Small intestine (tissue), 7 donors: ENCODE data around the gene BET1. TPM values are rescaled to one million over a fixed set of nuclear protein-coding genes. Genes with fewer than 3 reads are reported as not detected.
A peak's percentile ranks its signal among the peaks of the same experiment; 100 is the strongest.

Experiments
- DNase-seq, 2 donors: peaks; one replicate each; pipeline versions ENCODE4 v3.0.0 to v3.0.0-alpha.2; 2013
- FAIRE-seq: peaks from 2 replicates; lab custom pipeline; 2012; peaks lifted over from hg19 to GRCh38; lab: Jason Lieb, UNC
- H3K27ac ChIP-seq, 3 donors: one replicate each; pipeline ENCODE4 v1.5.1; 2013; ENCODE audit warnings: low read length in 2 of 3, mild to moderate bottlenecking in 2 of 3, control low read depth in 1 of 3, inconsistent platforms in 1 of 3, low read depth in 1 of 3, moderate library complexity in 1 of 3
- H3K27me3 ChIP-seq, 3 donors: one replicate each; pipeline ENCODE4 v1.6.1; 2013; ENCODE audit warnings: low read length in 3 of 3, inconsistent platforms in 1 of 3; ENCODE audit not compliant: control insufficient read depth in 3 of 3, insufficient read depth in 3 of 3
- H3K36me3 ChIP-seq, 3 donors: one replicate each; pipeline ENCODE4 v1.6.1; 2013; ENCODE audit warnings: low read length in 3 of 3, inconsistent platforms in 1 of 3, low read depth in 1 of 3, mild to moderate bottlenecking in 1 of 3, moderate library complexity in 1 of 3; ENCODE audit not compliant: control insufficient read depth in 3 of 3, insufficient read depth in 2 of 3
- H3K4me1 ChIP-seq, 3 donors: one replicate each; pipeline ENCODE4 v1.6.1; 2013; ENCODE audit warnings: low read length in 2 of 3, inconsistent platforms in 1 of 3, low read depth in 1 of 3, mild to moderate bottlenecking in 1 of 3, moderate library complexity in 1 of 3; ENCODE audit not compliant: control insufficient read depth in 3 of 3, insufficient read depth in 2 of 3
- H3K4me3 ChIP-seq, 3 donors: one replicate each; pipeline ENCODE4 v1.5.1; 2013; ENCODE audit warnings: low read length in 3 of 3, control low read depth in 1 of 3, inconsistent platforms in 1 of 3, low read depth in 1 of 3, mild to moderate bottlenecking in 1 of 3, moderate library complexity in 1 of 3
- H3K9me3 ChIP-seq, 2 donors: one replicate each; pipeline ENCODE4 v1.6.1; 2013; ENCODE audit warnings: low read depth in 1 of 2, low read length in 1 of 2; ENCODE audit not compliant: control insufficient read depth in 2 of 2, insufficient read depth in 1 of 2
- whole genome bisulfite sequencing, 3 donors: extraction: QIAGEN DNeasy Blood & Tissue Kit; methylation state at CpG; one replicate each; pipeline ENCODE4 v1.1.7; 2013; 5-methylcytosine and 5-hydroxymethylcytosine counted together
- polyA plus RNA-seq, 4 donors: library from polyadenylated mRNA; stranded (reverse) in 3 of 4; unstranded in 1 of 4; fragments of 200-250 nt in 3 of 4; fragments of 120-200 nt in 1 of 4; gene quantifications; one replicate each; pipeline versions ENCODE4 v1.2.1 to v1.2.3, GENCODE V29; 2013
- donor health status: healthy with polysubstance abuse.
- donor health status: control.
- donor health status: control.
- donor health status: Bipolar disorder and iron deficiency.
- donor health status: healthy.

BET1 gene
- polyA plus RNA-seq, 4 donors: 22.4 to 78.5 (median 47.2) TPM

- peaks cover 0 to 3% (median 0%) of the 10 kb centered on the region in 3 donors for H3K4me1 ChIP-seq
- no peaks in the 10 kb centered on the region for H3K36me3 ChIP-seq
- FAIRE-seq: no peak
- WGBS, 3 donors: 64 to 70% (median 70%) methylated on average over 2 of the region's 2 CpGs
- no peak overlapping the region for H3K4me3 ChIP-seq
- H3K27ac ChIP-seq: no peak overlapping the region
- H3K27me3 ChIP-seq: peaks cover 0 to 2% (median 0%) of the 10 kb centered on the region in 3 donors
- no peak for DNase-seq
- no peaks in the 10 kb centered on the region for H3K9me3 ChIP-seq
Observed at GRCh38 chr7:94008537-94008936, 4.4 kb upstream of the BET1 start.

GRCh38 chr7:94005753-94006152 is 1.6 kb upstream of the BET1 start:
- Histone ChIP-seq H3K4me1 (peaks cover 0 to 9% (median 2%) of the 10 kb centered on the region in 3 donors), H3K4me3 (no peak overlapping the region), H3K27ac (no peak overlapping the region), H3K27me3 (peaks cover 0 to 2% (median 0%) of the 10 kb centered on the region in 3 donors), H3K9me3 (no peaks in the 10 kb centered on the region), H3K36me3 (no peaks in the 10 kb centered on the region)
- DNase-seq (no peak), FAIRE-seq (no peak)
- WGBS, 3 donors: 75 to 87% (median 79%) methylated on average over 3 of the region's 3 CpGs

DNA sequence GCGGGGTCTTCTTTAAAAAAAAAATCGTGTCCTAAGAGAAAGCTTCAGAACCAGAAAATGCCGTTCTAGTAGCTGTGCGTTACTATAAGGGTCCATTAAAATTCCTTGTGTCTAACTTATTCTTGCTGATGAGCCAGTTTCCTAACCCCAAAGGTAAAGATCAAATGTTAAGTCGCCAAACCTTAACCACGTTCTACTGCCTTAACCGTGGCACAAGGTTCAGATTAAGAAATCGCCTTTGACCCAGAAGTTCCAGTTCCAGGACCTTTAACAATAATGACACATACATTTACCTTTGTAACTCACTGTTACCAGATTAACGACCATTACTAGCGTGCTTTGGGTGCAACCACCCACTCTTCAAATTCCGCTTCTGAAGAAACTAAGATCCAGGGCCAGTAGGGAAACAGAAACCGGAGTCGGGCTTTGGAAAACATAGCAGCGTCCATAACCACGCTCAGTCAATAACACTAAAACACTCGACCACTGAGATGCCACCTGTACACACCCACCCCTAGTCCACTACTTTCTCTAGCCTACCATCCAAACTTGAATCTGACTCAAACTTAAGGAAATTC is 620 bp downstream of the BET1 start:
- Histone ChIP-seq H3K27me3 (peaks cover 0 to 2% (median 0%) of the 10 kb centered on the region in 3 donors), H3K27ac (peak overlapping the region; percentile 95 to 98 (median 95)), H3K9me3 (no peaks in the 10 kb centered on the region), H3K4me1 (peaks cover 0 to 9% (median 2%) of the 10 kb centered on the region in 3 donors), H3K36me3 (peaks cover 0 to 2% (median under 1%) of the 10 kb centered on the region in 3 donors), H3K4me3 (peak overlapping the region; percentile 72 to 98 (median 97))
- 2 to 6% (median 6%) methylated on average over 16 of the region's 16 CpGs for WGBS, 3 donors
- FAIRE-seq (no peak), DNase-seq (peak; percentile 78 to 84)

DNA sequence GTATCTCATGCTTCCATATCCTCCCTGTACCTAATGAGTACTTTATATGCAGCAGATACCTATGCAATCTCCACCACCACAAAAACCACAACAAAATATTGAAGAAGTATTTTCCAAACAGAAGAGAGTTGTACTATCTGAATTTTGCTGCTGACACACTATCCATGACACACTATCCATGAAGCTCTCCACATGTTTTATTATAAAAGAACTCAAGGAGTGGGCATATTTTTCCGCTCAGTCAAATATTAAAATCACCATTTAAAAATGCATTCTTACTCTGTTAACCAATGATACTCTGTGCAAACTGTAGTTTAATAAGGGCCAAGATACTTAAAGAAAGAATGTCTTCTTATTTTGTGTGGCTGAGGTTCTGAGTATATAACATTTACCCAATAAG is 2.8 kb downstream of the BET1 start:
- 97 to 98% (median 97%) methylated on average over 1 of the region's 1 CpG for WGBS, 3 donors
- H3K4me3 ChIP-seq: no peak overlapping the region
- H3K36me3 ChIP-seq: peaks cover 0 to 6% (median 4%) of the 10 kb centered on the region in 3 donors
- no peaks in the 10 kb centered on the region for H3K9me3 ChIP-seq
- no peak overlapping the region for H3K27ac ChIP-seq
- FAIRE-seq (no peak), DNase-seq (no peak)
- peaks cover 0 to 9% (median 2%) of the 10 kb centered on the region in 3 donors for H3K4me1 ChIP-seq
- no peaks in the 10 kb centered on the region for H3K27me3 ChIP-seq

GRCh38 chr7:93997868-93998267 is 6.3 kb downstream of the BET1 start:
- peaks cover 0 to 5% (median 2%) of the 10 kb centered on the region in 3 donors for H3K4me1 ChIP-seq
- DNase-seq (no peak), FAIRE-seq (no peak)
- peaks cover 0 to 10% (median 8%) of the 10 kb centered on the region in 3 donors for H3K36me3 ChIP-seq
- H3K27me3 ChIP-seq: no peaks in the 10 kb centered on the region
- no peak overlapping the region for H3K4me3 ChIP-seq
- no peak overlapping the region for H3K27ac ChIP-seq
- WGBS, 3 donors: 94 to 95% (median 94%) methylated on average over 3 of the region's 3 CpGs
- H3K9me3 ChIP-seq: no peaks in the 10 kb centered on the region

DNA sequence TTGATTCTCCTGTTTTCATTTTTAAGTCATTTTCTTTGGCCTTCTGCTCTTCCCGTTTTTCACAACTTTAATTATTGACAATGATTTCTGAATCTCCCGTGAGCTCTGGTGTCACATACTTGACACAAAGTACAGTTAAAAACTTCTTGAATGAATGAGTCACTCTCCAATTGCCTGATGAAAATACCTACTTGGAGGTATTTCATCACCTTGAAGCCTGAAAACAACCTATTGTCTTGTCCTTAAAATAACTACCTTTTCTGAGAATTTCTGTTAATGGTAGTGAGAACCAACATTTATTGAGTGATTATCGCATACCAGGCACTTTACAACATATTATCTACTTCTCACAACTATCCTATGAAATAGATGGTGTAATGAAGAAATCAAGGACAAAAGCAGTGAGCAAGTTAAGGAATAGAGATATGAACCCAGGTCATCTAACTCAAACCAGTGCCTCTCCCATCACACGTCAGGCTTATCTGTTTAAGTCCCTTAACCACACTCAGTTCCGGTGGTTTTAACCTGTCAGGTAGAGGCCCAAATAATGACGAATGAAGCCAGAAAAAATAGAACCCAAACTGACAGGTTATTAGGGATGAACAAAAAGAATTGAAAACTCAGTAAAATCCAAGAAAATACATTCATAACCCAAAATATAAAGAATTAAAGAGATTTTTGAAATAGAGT is 11.6 kb downstream of the BET1 start:
- H3K4me3 ChIP-seq: no peak overlapping the region
- H3K4me1 ChIP-seq: no peaks in the 10 kb centered on the region
- H3K27ac ChIP-seq: peak overlapping the region in 1 of 3 donors; percentile 12
- 83 to 87% (median 85%) methylated on average over 6 of the region's 6 CpGs for WGBS, 3 donors
- H3K27me3 ChIP-seq: no peaks in the 10 kb centered on the region
- DNase-seq (peak in 1 of 2 donors; percentile 33), FAIRE-seq (no peak)
- peaks cover 0 to 7% (median 7%) of the 10 kb centered on the region in 3 donors for H3K36me3 ChIP-seq
- H3K9me3 ChIP-seq: no peaks in the 10 kb centered on the region

GRCh38 chr7:93987297-93987696 is 16.9 kb downstream of the BET1 start:
- H3K27ac ChIP-seq: no peak overlapping the region
- H3K36me3 ChIP-seq: peaks cover 0 to 3% (median 3%) of the 10 kb centered on the region in 3 donors
- 91 to 94% (median 93%) methylated on average over 3 of the region's 3 CpGs for WGBS, 3 donors
- H3K9me3 ChIP-seq: no peaks in the 10 kb centered on the region
- H3K4me1 ChIP-seq: no peaks in the 10 kb centered on the region
- H3K27me3 ChIP-seq: no peaks in the 10 kb centered on the region
- FAIRE-seq (no peak), DNase-seq (no peak)
- no peak overlapping the region for H3K4me3 ChIP-seq

- Histone ChIP-seq H3K9me3 (no peaks in the 10 kb centered on the region), H3K4me3 (no peak overlapping the region), H3K27me3 (no peaks in the 10 kb centered on the region), H3K36me3 (no peaks in the 10 kb centered on the region), H3K4me1 (peaks cover 0 to 5% (median 0%) of the 10 kb centered on the region in 3 donors), H3K27ac (no peak overlapping the region)
- no peak for FAIRE-seq
- no peak for DNase-seq
- 58 to 79% (median 67%) methylated on average over 1 of the region's 1 CpG for WGBS, 3 donors
Observed at GRCh38 chr7:93985101-93985500, 19.1 kb downstream of the BET1 start.
